Heart right ventricle (tissue), 16 donors: ENCODE measurements around the gene SUFU. TPM values are rescaled to one million over a fixed set of nuclear protein-coding genes. Genes with fewer than 3 reads are reported as not detected.
A peak's percentile ranks its signal among the peaks of the same experiment; 100 is the strongest.

Experiments
- ATAC-seq, 8 donors: fragments of 200-7000 bp; cut with Tn5 transposase; one replicate each; pipeline ENCODE4 v1.9.1; 2020; ENCODE audit warnings: mild to moderate bottlenecking in 8 of 8, moderate library complexity in 8 of 8, moderate number of reproducible peaks in 1 of 8
- DNase-seq, 2 donors: peaks; one replicate each; pipeline ENCODE4 v3.0.0-alpha.2; 2020
- H3K27ac ChIP-seq, 10 donors: fragments of 200-600 bp; sonication (generic) in 2 of 10; one replicate each; pipeline versions ENCODE4 v1.5.0 to v1.8.0; 2020 to 2022; ENCODE audit warnings: mild to moderate bottlenecking in 3 of 10
- H3K27me3 ChIP-seq, 7 donors: fragments of 200-600 bp; one replicate each; pipeline ENCODE4 v1.8.0; 2021 to 2022; ENCODE audit warnings: mild to moderate bottlenecking in 2 of 7
- H3K36me3 ChIP-seq, 9 donors: fragments of 200-600 bp; sonication (generic) in 1 of 9; one replicate each; pipeline versions ENCODE4 v1.5.0 to v1.8.0; 2020 to 2022; ENCODE audit warnings: mild to moderate bottlenecking in 2 of 9
- H3K4me1 ChIP-seq, 9 donors: fragments of 200-600 bp; sonication (generic) in 1 of 9; one replicate each; pipeline versions ENCODE4 v1.5.0 to v1.8.0; 2020 to 2022; ENCODE audit warnings: mild to moderate bottlenecking in 4 of 9
- H3K4me3 ChIP-seq, 10 donors: fragments of 200-600 bp; sonication (generic) in 2 of 10; one replicate each; pipeline versions ENCODE4 v1.5.0 to v1.8.0; 2020 to 2022; ENCODE audit warnings: mild to moderate bottlenecking in 7 of 10, moderate library complexity in 2 of 10
- H3K9me3 ChIP-seq, 11 donors: fragments of 200-600 bp in 10 of 11; sonication (generic) in 2 of 11; one replicate each; pipeline versions ENCODE4 v1.5.0 to v1.8.0; 2013 to 2022; ENCODE audit warnings: mild to moderate bottlenecking in 2 of 11, control low read depth in 1 of 11, moderate library complexity in 1 of 11
- WGBS, 2 donors: extraction: QIAGEN DNeasy Blood & Tissue Kit; methylation state at CpG; one replicate each; pipeline ENCODE4 v1.1.7; 2013; ENCODE audit warnings: inconsistent platforms in 1 of 2; 5-methylcytosine and 5-hydroxymethylcytosine counted together
- intact Hi-C, 10 donors: fragments of 100-400 bp; cut with DNase I; formaldehyde crosslinking; loops; one replicate each; pipeline versions ENCODE4 v1.11.1 to v1.14.2; 2022
- polyA plus RNA-seq, 2 donors: library from polyadenylated mRNA; stranded (reverse); fragments of 200-250 nt; gene quantifications; one replicate each; pipeline ENCODE4 v1.2.3, GENCODE V29; 2013
- total RNA-seq, 10 donors: library from RNA; stranded (reverse); fragmentation: NEBNext Ultra II Directional in 3 of 10; extraction: Animal tissue kit (Norgen Biotek cat#: 25700) in 3 of 10; gene quantifications; one replicate each; pipeline versions ENCODE4 v1.2.1 to v1.2.4, GENCODE V29; 2021 to 2023
- TF ChIP-seq, protein P1 (sequence below), 9 donors: fragments of 200-600 bp; sonication (generic) in 2 of 9; IDR thresholded peaks; one replicate each; pipeline versions ENCODE4 v1.5.0 to v1.8.0; 2021 to 2022; ENCODE audit warnings: antibody characterized with exemption in 9 of 9, mild to moderate bottlenecking in 5 of 9, moderate library complexity in 1 of 9
- donor health status: Arrhythmogenic right ventricular cardiomyopathy.
- donor health status: ischemic (EF 13 %, LVEDD 7.1; RV severe dilation, severe dysfunction).
- donor health status: healthy with polysubstance abuse.
- donor health status: DM: no; HTN: yes; CAD: no.
- donor health status: DM: no; HTN: no; CAD: no.
- donor health status: ischemic (EF 25% LVEDD 6.9; RV normal size, moderate dysfunction).
- donor health status: ischemic (EF 25% LVEDD 5.7; RV mildly dilated, moderate dysfunction).
- donor health status: healthy.
- donor health status: DM: yes; HTN: yes; CAD: no.
- donor health status: Ischemic cardiomyopathy.
- donor health status: ischemic (EF 35%, LVEDD 5.7; RV mildly dilated, moderate dysfunction).
- donor health status: nonischemic (EF 11% LVEDD 7.7; RV severe dilation, severe dysfunction).
- donor health status: DM: yes; HTN: yes; CAD: no.
- donor health status: PGD.
- donor health status: ischemic (EF 29% LVEDD 5.4; RV normal size, mild dysfunction).
- donor health status: nonischemic (EF 23%, LVEDD 6.1; RV moderate dilation, normal function).

The SUFU gene
- total and polyA plus RNA-seq, 12 donors = 3.3 to 10.1 (median 7.2) TPM

DNA sequence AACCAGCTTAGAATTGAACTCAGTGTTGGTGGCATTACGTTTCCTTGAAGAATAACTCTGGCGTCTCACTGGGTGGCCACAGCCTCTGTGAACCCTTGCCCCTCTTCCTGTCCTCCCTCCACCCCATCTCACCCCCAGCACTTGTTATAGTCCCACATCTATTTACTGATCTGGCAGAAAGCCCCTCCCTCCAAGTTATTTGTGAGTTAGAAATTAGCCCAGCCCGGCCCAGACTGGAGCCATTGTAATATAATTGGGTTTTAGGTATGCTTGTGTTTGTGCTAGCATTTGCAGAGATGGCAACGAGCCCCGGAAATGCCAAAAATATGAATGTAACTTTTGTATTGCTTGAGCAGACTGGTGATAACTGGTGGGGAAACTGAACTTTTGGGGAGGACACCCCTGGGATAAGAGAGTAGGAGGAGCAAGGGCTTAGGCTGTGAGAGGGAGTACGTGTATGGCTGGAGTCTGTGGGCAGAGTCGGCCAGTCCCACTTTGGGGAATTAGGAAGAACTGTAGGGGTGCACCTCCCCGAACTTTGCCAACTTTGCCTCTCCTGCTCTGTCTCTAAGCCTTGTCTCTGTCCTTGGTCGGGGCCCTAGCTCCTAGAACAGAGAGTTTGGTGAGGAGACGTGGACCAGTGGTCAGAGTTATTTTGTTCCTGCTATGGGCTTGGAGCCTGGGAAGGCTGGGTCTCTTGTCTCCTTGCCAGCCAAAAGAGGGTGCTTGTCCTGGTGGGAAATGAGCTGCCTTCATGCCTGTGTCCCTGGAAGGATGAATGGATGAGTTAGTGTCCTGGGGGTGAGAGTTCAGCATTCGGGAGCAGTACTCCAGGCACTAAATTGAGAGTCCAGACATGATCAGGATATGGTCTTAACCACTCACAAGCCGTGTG is 121.2 kb downstream of the SUFU start:
- Histone ChIP-seq H3K4me1 (peaks cover 40 to 84% (median 73%) of the 10 kb centered on the region in 9 donors), H3K27ac (peak overlapping the region in 5 of 10 donors; percentile 31 to 97 (median 92)), H3K36me3 (peaks cover 0 to 3% (median 0%) of the 10 kb centered on the region in 9 donors), H3K4me3 (no peak overlapping the region), H3K9me3 (no peaks in the 10 kb centered on the region), H3K27me3 (no peaks in the 10 kb centered on the region)
- ATAC-seq (no peak), DNase-seq (no peak)
- TF ChIP-seq, protein P1, sequence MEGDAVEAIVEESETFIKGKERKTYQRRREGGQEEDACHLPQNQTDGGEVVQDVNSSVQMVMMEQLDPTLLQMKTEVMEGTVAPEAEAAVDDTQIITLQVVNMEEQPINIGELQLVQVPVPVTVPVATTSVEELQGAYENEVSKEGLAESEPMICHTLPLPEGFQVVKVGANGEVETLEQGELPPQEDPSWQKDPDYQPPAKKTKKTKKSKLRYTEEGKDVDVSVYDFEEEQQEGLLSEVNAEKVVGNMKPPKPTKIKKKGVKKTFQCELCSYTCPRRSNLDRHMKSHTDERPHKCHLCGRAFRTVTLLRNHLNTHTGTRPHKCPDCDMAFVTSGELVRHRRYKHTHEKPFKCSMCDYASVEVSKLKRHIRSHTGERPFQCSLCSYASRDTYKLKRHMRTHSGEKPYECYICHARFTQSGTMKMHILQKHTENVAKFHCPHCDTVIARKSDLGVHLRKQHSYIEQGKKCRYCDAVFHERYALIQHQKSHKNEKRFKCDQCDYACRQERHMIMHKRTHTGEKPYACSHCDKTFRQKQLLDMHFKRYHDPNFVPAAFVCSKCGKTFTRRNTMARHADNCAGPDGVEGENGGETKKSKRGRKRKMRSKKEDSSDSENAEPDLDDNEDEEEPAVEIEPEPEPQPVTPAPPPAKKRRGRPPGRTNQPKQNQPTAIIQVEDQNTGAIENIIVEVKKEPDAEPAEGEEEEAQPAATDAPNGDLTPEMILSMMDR (IDR thresholded peaks at IDR 0.05) = no peak
- intact Hi-C loops = no loop called here
- 69 to 75% methylated on average over 12 of the region's 12 CpGs for WGBS, 2 donors

DNA sequence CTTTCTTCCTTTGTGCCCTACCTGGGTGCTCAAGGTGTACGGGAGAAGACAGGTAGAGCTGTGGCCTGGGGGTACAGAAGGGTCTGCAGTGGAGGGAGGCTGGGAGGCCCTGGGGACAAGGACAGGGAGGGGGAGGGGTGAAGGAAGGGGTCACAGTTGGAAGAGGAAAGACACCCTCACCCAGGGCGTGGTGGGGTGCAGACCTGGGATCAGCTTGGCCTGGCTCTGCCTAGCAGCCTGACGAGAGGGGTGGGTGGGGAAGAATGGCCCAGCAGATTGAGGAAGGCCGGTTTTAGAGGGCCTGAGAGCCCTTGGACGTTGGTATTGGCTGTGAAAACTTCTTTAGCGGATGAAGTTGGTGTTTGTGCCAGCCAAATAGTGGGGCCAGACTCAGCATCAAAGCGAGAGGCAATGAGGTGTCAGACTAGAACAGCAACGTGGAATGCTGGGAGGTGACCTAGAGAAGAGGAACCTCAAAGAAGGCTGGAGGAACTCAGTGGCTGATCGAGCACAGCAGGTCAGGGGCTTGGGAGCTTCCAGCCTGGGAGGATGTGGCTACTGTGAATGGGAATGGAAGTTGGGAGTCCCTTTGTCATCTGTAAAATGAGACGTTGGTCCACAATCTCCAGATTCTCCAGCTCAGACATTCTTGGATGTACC is 122.4 kb downstream of the SUFU start:
- no peaks in the 10 kb centered on the region for H3K27me3 ChIP-seq
- DNase-seq (no peak), ATAC-seq (no peak)
- intact Hi-C loops = no loop called here
- peak overlapping the region in 8 of 10 donors; percentile 19 to 97 (median 90) for H3K27ac ChIP-seq
- TF ChIP-seq, protein P1 (IDR thresholded peaks at IDR 0.05) = no peak
- no peak overlapping the region for H3K4me3 ChIP-seq
- peaks cover 32 to 77% (median 61%) of the 10 kb centered on the region in 9 donors for H3K4me1 ChIP-seq
- WGBS, 2 donors = 73 to 75% methylated on average over 10 of the region's 10 CpGs
- no peaks in the 10 kb centered on the region for H3K9me3 ChIP-seq
- H3K36me3 ChIP-seq = peaks cover 0 to 13% (median 0%) of the 10 kb centered on the region in 9 donors

DNA sequence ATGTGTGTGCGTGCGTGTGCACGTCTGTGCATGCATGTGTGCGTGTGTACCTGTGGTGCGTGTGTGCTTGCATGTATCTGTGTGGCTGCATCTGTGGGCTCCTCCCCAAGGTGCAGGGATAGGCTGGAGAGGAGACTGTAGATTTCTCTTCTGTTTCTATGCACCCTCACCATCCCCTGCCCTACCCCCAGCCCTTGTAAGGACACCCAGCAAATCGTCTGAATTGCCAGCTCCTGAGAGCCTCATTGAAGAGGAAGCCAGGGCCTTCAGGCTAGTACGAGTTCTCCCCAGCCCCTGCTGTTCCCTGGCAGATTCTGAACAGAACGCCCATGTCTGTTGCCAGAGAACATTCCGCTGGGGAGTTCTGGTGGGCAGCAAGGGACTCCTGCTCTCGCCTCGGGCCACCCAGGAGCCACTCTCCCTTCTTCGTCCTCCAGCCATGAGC is 123.5 kb downstream of the SUFU start:
- WGBS, 2 donors = 54 to 56% methylated on average over 12 of the region's 12 CpGs
- no peaks in the 10 kb centered on the region for H3K9me3 ChIP-seq
- H3K27me3 ChIP-seq = no peaks in the 10 kb centered on the region
- TF ChIP-seq, protein P1 (IDR thresholded peaks at IDR 0.05) = no peak
- DNase-seq (no peak), ATAC-seq (peak in 6 of 8 donors; percentile 1 to 58 (median 4))
- H3K36me3 ChIP-seq = peaks cover 0 to 19% (median 0%) of the 10 kb centered on the region in 9 donors
- peaks cover 36 to 77% (median 60%) of the 10 kb centered on the region in 9 donors for H3K4me1 ChIP-seq
- intact Hi-C loops = no loop called here
- H3K4me3 ChIP-seq = no peak overlapping the region
- H3K27ac ChIP-seq = peak overlapping the region; percentile 79 to 97 (median 89)

DNA sequence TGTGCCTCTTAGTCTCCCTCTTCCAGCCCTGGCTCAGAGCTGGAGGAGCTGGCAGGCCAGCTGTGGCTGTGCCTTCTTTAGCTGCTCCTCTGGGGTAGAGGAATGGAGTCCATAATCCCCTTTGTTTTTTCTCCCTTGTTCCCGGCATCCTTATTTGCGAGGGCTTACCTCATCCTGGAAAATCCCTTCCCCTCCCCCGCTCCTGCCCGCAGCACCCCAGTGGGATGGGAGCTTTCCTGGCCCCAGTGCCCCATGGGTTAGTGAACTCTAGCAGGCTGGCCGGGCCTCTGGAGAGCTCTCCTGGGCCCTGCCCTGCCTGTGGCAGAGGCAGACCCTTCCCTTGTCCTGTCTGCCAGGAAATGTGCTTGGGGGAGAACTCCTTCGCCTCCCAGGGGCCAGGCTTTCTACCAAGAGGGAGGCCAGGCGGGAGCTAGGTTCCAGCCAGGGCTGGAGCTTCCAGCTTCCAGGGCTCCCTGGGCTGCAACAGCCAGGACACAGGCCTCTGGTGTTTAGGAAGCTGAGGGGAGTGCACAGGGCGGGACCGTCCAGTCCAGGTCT is 124.0 kb downstream of the SUFU start:
- TF ChIP-seq, protein P1 (IDR thresholded peaks at IDR 0.05) = no peak
- Histone ChIP-seq H3K4me3 (peak overlapping the region in 1 of 10 donors; percentile 19), H3K9me3 (no peaks in the 10 kb centered on the region), H3K4me1 (peaks cover 41 to 77% (median 62%) of the 10 kb centered on the region in 9 donors), H3K27ac (peak overlapping the region; percentile 79 to 97 (median 89)), H3K27me3 (no peaks in the 10 kb centered on the region), H3K36me3 (peaks cover 0 to 19% (median 0%) of the 10 kb centered on the region in 9 donors)
- ATAC-seq (peak; percentile 30 to 63 (median 52)), DNase-seq (peak; percentile 55 to 64)
- 30 to 32% methylated on average over 9 of the region's 9 CpGs for WGBS, 2 donors
- intact Hi-C loops = no loop called here
